DND-41 (cell line): ENCODE results near the gene CSTB.

Experiments used
- ATAC-seq: fragments of 200-7000 bp; cut with Tn5 transposase; 3 replicates; pipeline ENCODE4 v1.9.1; 2021; ENCODE audit warnings: low read depth; ENCODE audit not compliant: insufficient read depth
- DNase-seq: peaks from one replicate; pipeline ENCODE4 v3.0.0-alpha.2; 2020
- H2AFZ ChIP-seq: 2 replicates; pipeline ENCODE4 v1.6.0; 2012; ENCODE audit warnings: low read depth, low read length
- H3K27ac ChIP-seq: 2 replicates; pipeline ENCODE4 v1.5.1; 2012; ENCODE audit warnings: low read length, inconsistent platforms
- H3K27me3 ChIP-seq: fragments of 200-600 bp; sonication (generic); 2 replicates; pipeline ENCODE4 v1.6.0; 2012; ENCODE audit warnings: low read length, mild to moderate bottlenecking, inconsistent platforms; ENCODE audit not compliant: insufficient read depth, poor library complexity
- H3K36me3 ChIP-seq: 2 replicates; pipeline ENCODE4 v1.5.1; 2012; ENCODE audit warnings: low read length, inconsistent platforms; ENCODE audit not compliant: insufficient read depth
- H3K4me1 ChIP-seq: 2 replicates; pipeline ENCODE4 v1.5.1; 2012; ENCODE audit warnings: mild to moderate bottlenecking, low read length; ENCODE audit not compliant: insufficient read depth
- H3K4me2 ChIP-seq: 2 replicates; pipeline ENCODE4 v1.6.0; 2012; ENCODE audit warnings: mild to moderate bottlenecking, moderate library complexity, low read length, inconsistent platforms; ENCODE audit not compliant: insufficient read depth
- H3K4me3 ChIP-seq, 2 experiments: fragments of 200-600 bp in 1 of 2; shearing (Covaris generic) in 1 of 2; 2 replicates each; pipeline ENCODE4 v1.5.1; 2012 to 2016; ENCODE audit warnings: inconsistent platforms in 2 of 2, low read length in 2 of 2, mild to moderate bottlenecking in 2 of 2, low read depth in 1 of 2, moderate library complexity in 1 of 2
- H3K79me2 ChIP-seq: 2 replicates; pipeline ENCODE4 v1.6.0; 2012; ENCODE audit warnings: low read length, inconsistent platforms; ENCODE audit not compliant: insufficient read depth
- H3K9ac ChIP-seq: 2 replicates; pipeline ENCODE4 v1.6.0; 2012; ENCODE audit warnings: low read depth, mild to moderate bottlenecking, inconsistent platforms, low read length, moderate library complexity
- H3K9me3 ChIP-seq: 2 replicates; pipeline ENCODE4 v1.5.1; 2012; ENCODE audit warnings: low read length, moderate library complexity, mild to moderate bottlenecking, inconsistent platforms; ENCODE audit not compliant: insufficient read depth, severe bottlenecking
- H4K20me1 ChIP-seq: 2 replicates; pipeline ENCODE4 v1.6.0; 2012; ENCODE audit warnings: low read length; ENCODE audit not compliant: insufficient read depth
- EZH2 ChIP-seq: IDR thresholded peaks from 3 replicates; pipeline ENCODE4 v1.6.1; 2012; ENCODE audit warnings: borderline replicate concordance, low read depth, mild to moderate bottlenecking, moderate library complexity, low read length, inconsistent platforms; ENCODE audit not compliant: severe bottlenecking
- TF ChIP-seq, protein P1 (sequence below): IDR thresholded peaks from 2 replicates; pipeline ENCODE4 v1.5.1; 2012; ENCODE audit warnings: borderline replicate concordance, low read length, moderate library complexity, mild to moderate bottlenecking; ENCODE audit not compliant: poor library complexity, severe bottlenecking; ENCODE audit errors: extremely low read depth

Gene CSTB

DNA sequence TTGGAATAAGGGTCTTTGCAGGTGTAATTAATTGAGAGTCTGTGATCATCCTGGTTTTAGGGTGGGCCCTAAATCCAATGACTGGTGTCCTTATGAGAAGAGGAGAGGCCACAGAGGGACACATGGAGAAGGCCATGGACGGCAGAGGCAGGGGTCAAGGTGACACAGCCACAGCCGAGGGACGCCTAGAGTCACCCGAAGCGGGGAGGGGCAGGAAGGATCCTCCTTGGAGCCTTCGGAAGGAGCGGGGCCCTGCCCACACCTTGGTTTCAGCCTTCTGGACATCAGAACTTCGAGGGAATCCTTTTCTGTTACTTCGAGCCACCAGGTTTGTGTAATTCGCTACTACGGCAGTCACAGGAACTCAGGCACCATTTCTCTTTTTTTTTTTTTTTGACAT lies 44.4 kb upstream of the CSTB start:
- Histone ChIP-seq H3K79me2 (no peaks in the 10 kb centered on the region), H3K9ac (no peak overlapping the region), H3K4me1 (no peaks in the 10 kb centered on the region), H3K4me2 (no peak overlapping the region), H2AFZ (no peak overlapping the region), H3K4me3 (no peak overlapping the region), H3K36me3 (no peaks in the 10 kb centered on the region), H3K9me3 (peaks cover 3% of the 10 kb centered on the region), H4K20me1 (no peaks in the 10 kb centered on the region), H3K27ac (no peak overlapping the region), H3K27me3 (no peaks in the 10 kb centered on the region)
- TF ChIP-seq EZH2: no peak
- TF ChIP-seq, protein P1, sequence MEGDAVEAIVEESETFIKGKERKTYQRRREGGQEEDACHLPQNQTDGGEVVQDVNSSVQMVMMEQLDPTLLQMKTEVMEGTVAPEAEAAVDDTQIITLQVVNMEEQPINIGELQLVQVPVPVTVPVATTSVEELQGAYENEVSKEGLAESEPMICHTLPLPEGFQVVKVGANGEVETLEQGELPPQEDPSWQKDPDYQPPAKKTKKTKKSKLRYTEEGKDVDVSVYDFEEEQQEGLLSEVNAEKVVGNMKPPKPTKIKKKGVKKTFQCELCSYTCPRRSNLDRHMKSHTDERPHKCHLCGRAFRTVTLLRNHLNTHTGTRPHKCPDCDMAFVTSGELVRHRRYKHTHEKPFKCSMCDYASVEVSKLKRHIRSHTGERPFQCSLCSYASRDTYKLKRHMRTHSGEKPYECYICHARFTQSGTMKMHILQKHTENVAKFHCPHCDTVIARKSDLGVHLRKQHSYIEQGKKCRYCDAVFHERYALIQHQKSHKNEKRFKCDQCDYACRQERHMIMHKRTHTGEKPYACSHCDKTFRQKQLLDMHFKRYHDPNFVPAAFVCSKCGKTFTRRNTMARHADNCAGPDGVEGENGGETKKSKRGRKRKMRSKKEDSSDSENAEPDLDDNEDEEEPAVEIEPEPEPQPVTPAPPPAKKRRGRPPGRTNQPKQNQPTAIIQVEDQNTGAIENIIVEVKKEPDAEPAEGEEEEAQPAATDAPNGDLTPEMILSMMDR: no peak
- DNase-seq (no peak), ATAC-seq (no peak)

DNA sequence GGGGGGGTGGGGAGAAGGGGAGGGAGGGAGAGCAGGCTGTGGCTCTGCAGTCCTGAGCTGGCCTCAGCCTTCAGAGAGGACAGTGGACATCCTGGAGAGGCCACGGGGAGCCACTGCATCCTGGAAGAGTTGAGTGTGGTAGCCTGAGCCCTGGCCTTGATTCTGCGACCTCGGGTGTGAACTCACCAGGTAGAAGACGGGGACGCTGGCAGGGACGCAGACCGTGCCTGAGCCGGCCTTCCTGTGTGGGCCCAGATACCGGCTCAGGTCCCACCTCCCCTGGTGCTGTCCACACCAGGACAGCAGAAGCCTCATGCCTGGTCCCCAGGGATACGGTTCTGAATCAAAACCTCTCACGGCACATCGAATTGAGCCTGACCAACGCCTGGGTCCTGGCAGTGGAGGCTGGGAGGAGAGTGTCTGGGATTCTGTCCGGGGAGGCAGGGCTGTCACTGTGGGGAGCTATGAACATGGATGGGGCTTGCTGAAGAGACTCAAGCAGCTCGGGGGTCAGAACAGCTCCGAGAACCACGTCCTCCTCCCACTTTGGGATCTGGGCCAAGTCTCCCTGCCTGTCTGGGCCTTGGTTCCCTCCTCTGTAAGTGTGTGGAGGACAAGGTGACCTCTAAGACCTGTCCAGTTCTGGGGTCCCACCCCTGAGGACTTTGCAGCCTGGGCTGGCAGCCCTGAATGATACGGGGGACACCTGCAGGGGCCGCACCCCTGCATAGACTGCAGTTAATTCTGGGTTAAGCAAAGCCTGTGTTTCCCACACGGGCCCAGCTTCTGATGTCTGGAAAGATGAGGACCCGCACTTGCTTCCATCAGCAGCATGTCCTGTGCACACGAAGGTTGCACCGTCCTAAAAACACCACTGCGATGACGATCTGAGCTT lies 43.6 kb upstream of the CSTB start:
- no peaks in the 10 kb centered on the region for H4K20me1 ChIP-seq
- no peaks in the 10 kb centered on the region for H3K27me3 ChIP-seq
- TF ChIP-seq EZH2: no peak
- TF ChIP-seq, protein P1: no peak
- DNase-seq (no peak), ATAC-seq (no peak)
- no peak overlapping the region for H3K9ac ChIP-seq
- no peak overlapping the region for H3K4me2 ChIP-seq
- H3K27ac ChIP-seq: no peak overlapping the region
- peaks cover 3% of the 10 kb centered on the region for H3K9me3 ChIP-seq
- no peaks in the 10 kb centered on the region for H3K79me2 ChIP-seq
- H3K4me1 ChIP-seq: no peaks in the 10 kb centered on the region
- no peak overlapping the region for H2AFZ ChIP-seq
- H3K4me3 ChIP-seq: no peak overlapping the region
- no peaks in the 10 kb centered on the region for H3K36me3 ChIP-seq

DNA sequence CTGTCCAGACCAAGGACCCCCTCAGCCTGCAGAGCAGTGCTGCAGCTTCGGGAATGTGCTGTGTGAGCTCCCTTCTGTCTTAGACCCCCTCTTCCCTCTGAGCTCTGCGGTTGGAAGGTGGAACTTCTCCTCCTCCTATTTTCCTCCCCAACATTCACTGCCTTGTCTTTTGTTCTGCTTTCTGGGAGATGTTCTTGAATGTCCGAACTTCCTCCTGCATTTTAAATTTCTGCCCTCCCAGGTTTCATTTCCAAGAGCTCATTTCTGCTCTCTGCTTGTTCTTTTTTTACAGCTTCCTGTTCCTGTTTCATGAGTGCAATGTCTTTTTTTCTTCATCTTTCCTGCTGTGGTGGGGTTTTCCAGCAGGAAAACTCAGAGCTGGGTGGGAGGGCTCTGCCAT lies 42.6 kb upstream of the CSTB start:
- no peak for ATAC-seq
- no peak overlapping the region for H3K27ac ChIP-seq
- no peak overlapping the region for H3K4me2 ChIP-seq
- H3K27me3 ChIP-seq: no peaks in the 10 kb centered on the region
- H2AFZ ChIP-seq: no peak overlapping the region
- peaks cover 3% of the 10 kb centered on the region for H3K9me3 ChIP-seq
- no peak overlapping the region for H3K4me3 ChIP-seq
- H4K20me1 ChIP-seq: no peaks in the 10 kb centered on the region
- DNase-seq: no peak
- no peaks in the 10 kb centered on the region for H3K36me3 ChIP-seq
- TF ChIP-seq EZH2: no peak
- TF ChIP-seq, protein P1: no peak
- H3K4me1 ChIP-seq: no peaks in the 10 kb centered on the region
- no peaks in the 10 kb centered on the region for H3K79me2 ChIP-seq
- no peak overlapping the region for H3K9ac ChIP-seq
